Measurements from ENCODE around the gene NUDT14. TPM values are rescaled to one million over a fixed set of nuclear protein-coding genes. Genes with fewer than 3 reads are reported as not detected.

The NUDT14 gene
- total RNA-seq, 2 experiments from 2014 or later: 12.0 to 15.8 TPM

DNA sequence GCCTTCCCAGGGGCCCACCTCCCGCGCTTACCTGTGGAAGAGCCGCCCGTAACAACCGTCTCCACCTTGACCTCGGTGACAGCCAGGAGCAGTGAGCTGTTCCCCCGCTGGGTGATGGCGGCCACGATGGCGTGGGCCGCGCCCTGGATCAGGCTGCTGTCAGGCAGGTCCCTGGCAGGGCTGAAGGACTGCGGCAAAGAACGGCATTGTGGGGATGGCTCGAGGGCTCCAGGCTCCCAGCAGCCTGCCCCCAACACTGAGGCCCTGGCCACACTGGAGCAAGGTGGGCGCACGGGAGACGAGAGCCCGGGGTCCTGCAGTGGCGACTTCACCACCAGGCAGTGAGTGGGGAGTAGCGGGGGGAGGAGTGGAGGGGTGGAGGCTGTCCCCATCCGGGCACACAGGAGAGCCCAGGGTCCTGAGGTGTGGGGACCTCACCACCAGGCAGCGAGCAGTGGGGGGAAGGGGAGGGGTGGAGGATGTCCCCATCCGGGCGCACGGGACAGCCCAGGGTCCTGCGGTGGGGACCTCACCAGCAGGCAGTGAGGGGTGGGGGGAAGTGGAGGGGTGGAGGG lies 37.6 kb downstream of the NUDT14 start:
- CTCF ChIA-PET: no interaction called here
- intact Hi-C loops (cut with micrococcal nuclease): no loop called here
- Mint-ChIP-seq H3K27ac (no peak overlapping the region), H3K4me1 (ENCODE audit: low read depth) (no peaks in the 10 kb centered on the region), H3K36me3 (ENCODE audit: low read depth) (peaks cover 2% of the 10 kb centered on the region), H3K27me3 (ENCODE audit: low read depth) (no peaks in the 10 kb centered on the region), H3K9me3 (peaks cover 5% of the 10 kb centered on the region), H3K4me3 (no peak overlapping the region)
- DNase-seq: no peak

DNA sequence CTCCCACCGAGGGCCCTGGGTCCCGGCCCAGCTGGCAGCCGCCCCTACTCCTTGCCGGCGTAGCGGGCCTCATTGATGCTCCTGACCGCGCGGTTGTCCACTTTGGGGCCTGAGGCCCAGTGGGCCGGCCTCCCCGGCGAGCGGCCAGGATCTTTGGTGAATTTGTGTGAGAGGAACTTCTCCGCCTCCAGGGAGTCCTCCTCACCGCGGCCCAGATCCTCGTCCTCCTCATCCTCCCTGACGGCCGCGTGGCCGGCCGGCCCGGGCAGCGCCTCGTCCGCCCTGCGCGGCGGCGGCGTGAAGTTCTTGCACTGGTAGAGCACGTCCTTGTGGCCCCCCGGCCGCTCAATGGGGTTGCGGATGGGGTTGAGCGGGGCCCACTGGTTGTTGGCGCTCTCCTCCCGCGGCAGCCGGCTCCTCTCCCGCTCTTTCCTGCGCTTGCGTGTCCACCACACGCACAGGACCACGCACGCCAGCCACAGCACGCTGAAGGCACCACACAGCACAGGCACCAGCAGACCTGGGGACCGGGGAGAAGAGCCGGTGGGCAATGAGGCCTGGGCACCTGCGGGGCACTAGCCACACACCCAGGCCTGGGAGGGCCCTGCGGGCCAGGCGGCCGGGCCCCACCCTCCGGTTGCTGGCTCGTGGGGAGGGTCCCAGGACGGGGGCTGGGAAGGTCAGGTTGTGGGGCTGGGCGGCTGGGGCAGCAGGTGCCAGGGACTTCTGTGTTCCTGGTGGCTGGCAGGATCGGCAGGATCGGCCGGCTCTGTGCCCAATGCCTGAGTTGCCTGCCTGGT lies 38.3 kb downstream of the NUDT14 start:
- Mint-ChIP-seq H3K4me3 (no peak overlapping the region), H3K9me3 (peaks cover 5% of the 10 kb centered on the region), H3K27me3 (ENCODE audit: low read depth) (no peaks in the 10 kb centered on the region), H3K4me1 (ENCODE audit: low read depth) (no peaks in the 10 kb centered on the region), H3K27ac (no peak overlapping the region), H3K36me3 (ENCODE audit: low read depth) (peaks cover 2% of the 10 kb centered on the region)
- no peak for DNase-seq
- CTCF ChIA-PET: no interaction called here
- intact Hi-C loops (cut with micrococcal nuclease): no loop called here

DNA sequence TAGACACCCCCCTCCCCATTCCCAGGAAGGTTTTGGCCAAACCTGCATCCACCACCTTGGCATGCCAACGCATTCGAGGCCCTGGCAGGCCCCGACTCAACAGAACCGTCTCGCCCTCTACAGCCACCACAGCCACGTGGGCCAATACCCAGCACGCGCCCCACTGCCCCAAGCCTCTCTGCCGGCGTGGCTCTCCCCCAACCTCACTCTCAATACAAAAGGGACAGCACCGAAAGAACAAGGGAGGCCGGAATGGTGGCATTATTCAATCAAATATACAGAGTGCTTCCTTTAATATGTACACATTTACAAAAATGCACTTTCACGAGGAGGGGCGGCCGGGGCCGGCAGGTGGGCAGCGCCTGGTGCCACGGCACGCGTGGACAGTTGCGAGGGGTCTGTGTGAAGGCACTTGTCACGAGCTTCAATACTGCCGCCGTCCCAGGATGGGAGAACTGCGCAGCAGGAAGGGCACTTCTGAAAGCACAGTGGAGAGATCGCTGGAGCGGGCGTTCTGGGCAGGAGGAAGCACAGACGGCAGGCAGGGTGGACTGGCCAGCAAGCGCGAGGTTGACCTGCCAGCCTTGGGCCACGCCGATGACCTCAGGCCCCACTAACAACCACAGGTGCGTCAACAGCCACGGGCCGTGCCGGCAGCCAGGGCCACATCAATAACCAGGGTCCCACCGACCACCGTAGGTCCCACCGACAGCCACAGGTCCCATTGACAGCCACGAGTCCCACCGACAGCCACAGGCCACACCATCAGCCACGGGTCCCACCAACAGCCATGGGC lies 39.4 kb downstream of the NUDT14 start:
- no peaks in the 10 kb centered on the region for H3K27me3 Mint-ChIP-seq (ENCODE audit: low read depth)
- no peak overlapping the region for H3K4me3 Mint-ChIP-seq
- no peak for DNase-seq
- H3K27ac Mint-ChIP-seq: no peak overlapping the region
- H3K36me3 Mint-ChIP-seq (ENCODE audit: low read depth): peaks cover 2% of the 10 kb centered on the region
- intact Hi-C loops (cut with micrococcal nuclease): no loop called here
- CTCF ChIA-PET: no interaction called here
- H3K4me1 Mint-ChIP-seq (ENCODE audit: low read depth): no peaks in the 10 kb centered on the region
- peaks cover 5% of the 10 kb centered on the region for H3K9me3 Mint-ChIP-seq

- CTCF ChIA-PET: no interaction called here
- Mint-ChIP-seq H3K27me3 (ENCODE audit: low read depth) (no peaks in the 10 kb centered on the region), H3K4me1 (ENCODE audit: low read depth) (no peaks in the 10 kb centered on the region), H3K36me3 (ENCODE audit: low read depth) (peaks cover 2% of the 10 kb centered on the region), H3K27ac (no peak overlapping the region), H3K4me3 (no peak overlapping the region), H3K9me3 (peaks cover 5% of the 10 kb centered on the region)
- intact Hi-C loops (cut with micrococcal nuclease): no loop called here
- no peak for DNase-seq
Observed at GRCh38 chr14:105141026-105141425, 40.1 kb downstream of the NUDT14 start.

DNA sequence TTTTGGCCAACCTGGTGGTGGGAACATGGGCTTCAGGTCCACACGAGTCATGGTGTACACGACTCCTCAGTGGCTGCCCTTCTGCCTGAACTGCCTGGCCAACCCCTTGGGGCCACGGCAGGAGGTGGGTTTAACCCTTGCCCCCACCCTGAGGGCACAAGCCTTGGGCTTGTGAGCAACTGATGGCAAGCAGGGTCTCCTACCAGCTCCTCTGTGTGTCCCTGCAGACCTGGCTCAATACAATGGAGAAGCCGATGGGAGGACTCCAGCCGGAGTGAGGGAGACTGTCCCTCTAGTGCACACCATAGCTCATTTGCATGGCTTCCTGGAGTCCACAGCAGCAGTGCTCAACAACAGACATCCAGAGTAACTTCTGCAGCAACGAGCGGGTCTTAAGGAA lies 40.5 kb downstream of the NUDT14 start:
- DNase-seq: no peak
- Mint-ChIP-seq H3K9me3 (peaks cover 5% of the 10 kb centered on the region), H3K36me3 (ENCODE audit: low read depth) (peaks cover 2% of the 10 kb centered on the region), H3K4me1 (ENCODE audit: low read depth) (no peaks in the 10 kb centered on the region), H3K4me3 (no peak overlapping the region), H3K27ac (no peak overlapping the region), H3K27me3 (ENCODE audit: low read depth) (no peaks in the 10 kb centered on the region)
- intact Hi-C loops (cut with micrococcal nuclease): no loop called here
- CTCF ChIA-PET: no interaction called here

DNA sequence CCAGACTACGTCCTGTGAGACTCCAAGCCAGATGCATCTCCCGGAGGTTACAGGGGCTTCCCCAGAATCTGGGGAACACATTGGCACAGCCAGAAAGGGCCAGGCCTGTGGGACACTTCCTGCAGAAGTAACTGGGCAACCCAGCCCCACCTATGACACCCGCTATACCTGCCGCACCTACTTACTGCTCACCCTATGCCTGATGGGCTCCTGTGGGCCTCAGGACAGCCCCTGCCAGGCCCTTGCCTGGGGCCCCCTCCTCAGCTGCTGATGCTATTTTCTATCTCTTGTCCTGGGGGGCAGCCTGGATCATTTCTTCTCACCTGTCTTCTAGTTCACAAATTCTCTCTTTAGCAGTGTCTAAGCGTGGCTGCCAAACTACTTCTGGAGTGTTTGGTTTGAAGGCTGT lies 41.3 kb downstream of the NUDT14 start:
- no peak for DNase-seq
- Mint-ChIP-seq H3K4me1 (ENCODE audit: low read depth) (no peaks in the 10 kb centered on the region), H3K27ac (no peak overlapping the region), H3K36me3 (ENCODE audit: low read depth) (peaks cover 2% of the 10 kb centered on the region), H3K27me3 (ENCODE audit: low read depth) (no peaks in the 10 kb centered on the region), H3K9me3 (peaks cover 5% of the 10 kb centered on the region), H3K4me3 (no peak overlapping the region)
- CTCF ChIA-PET: no interaction called here
- intact Hi-C loops (cut with micrococcal nuclease): no loop called here

DNA sequence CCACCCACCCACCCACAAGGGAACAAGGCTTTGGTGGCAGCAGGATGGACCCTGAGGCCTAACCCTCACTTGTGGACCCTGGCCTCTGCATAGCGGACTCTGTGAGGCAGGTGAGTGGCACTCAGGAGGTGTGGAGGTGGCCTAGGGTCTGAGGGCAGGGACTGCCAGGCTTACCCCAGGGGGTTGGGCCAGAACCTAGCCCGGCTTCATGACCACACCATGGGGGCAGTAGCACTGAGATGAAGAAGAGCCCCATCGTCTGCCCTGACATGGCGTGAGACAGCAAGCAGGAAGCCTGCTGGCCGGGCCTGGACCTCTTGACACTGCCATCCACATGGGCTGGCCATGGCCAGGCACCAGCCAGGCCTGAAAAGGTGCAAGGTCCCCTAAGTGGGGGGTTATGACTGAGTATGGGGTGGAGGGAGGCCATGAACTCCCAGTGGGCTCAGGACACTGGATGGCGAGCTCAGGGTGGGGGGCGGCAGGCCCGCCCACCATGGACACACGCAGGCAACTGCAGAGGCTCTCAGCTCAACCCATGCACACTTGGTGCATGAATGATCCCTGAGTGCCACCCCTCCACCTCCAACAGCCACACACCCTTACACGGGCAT lies 41.8 kb downstream of the NUDT14 start:
- CTCF ChIA-PET: no interaction called here
- Mint-ChIP-seq H3K4me3 (no peak overlapping the region), H3K4me1 (ENCODE audit: low read depth) (no peaks in the 10 kb centered on the region), H3K9me3 (peaks cover 5% of the 10 kb centered on the region), H3K27me3 (ENCODE audit: low read depth) (no peaks in the 10 kb centered on the region), H3K36me3 (ENCODE audit: low read depth) (peaks cover 2% of the 10 kb centered on the region), H3K27ac (no peak overlapping the region)
- intact Hi-C loops (cut with micrococcal nuclease): no loop called here
- no peak for DNase-seq

DNA sequence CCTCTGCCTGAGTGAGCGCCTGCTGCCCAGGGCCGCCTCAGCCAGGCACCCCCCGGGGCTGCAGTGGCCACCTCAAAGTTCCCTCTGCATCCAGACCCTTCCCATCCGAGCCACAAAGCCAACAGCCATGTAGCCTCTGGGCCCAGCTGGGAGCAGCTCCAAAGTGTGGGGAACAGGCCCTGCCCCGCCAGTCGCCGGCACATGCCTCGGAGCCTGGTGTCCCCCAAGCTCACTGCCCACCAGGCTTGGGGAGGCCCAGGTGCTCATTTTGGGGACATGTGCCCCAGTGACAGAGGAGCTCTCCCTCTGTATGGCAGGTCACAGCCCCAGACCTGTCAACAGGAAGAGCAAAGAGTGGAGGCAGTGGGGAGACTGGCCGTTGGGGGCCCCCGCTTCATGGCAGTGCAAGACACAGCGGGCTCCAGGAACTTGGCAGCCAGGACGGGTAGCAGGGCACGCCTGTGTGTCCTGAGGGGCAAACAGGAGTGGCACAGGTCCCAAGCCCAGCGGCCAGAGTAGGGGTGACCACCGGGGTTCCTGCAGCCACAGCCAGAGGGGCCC lies 42.5 kb downstream of the NUDT14 start:
- H3K36me3 Mint-ChIP-seq (ENCODE audit: low read depth): peaks cover 2% of the 10 kb centered on the region
- H3K9me3 Mint-ChIP-seq: peaks cover 5% of the 10 kb centered on the region
- intact Hi-C loops (cut with micrococcal nuclease): no loop called here
- no peak overlapping the region for H3K27ac Mint-ChIP-seq
- no peak for DNase-seq
- CTCF ChIA-PET: interaction anchor here (0.7 kb wide), 1 partner anchor 236 kb away, joined by 3 read pairs; no protein-coding TSS in a partner anchor
- no peaks in the 10 kb centered on the region for H3K4me1 Mint-ChIP-seq (ENCODE audit: low read depth)
- no peaks in the 10 kb centered on the region for H3K27me3 Mint-ChIP-seq (ENCODE audit: low read depth)
- H3K4me3 Mint-ChIP-seq: no peak overlapping the region

GRCh38 chr14:105138021-105138541 lies 43.0 kb downstream of the NUDT14 start:
- peaks cover 7% of the 10 kb centered on the region for H3K9me3 Mint-ChIP-seq
- peaks cover 4% of the 10 kb centered on the region for H3K27me3 Mint-ChIP-seq (ENCODE audit: low read depth)
- no peak overlapping the region for H3K27ac Mint-ChIP-seq
- intact Hi-C loops (cut with micrococcal nuclease): no loop called here
- CTCF ChIA-PET: interaction anchor here (0.7 kb wide), 1 partner anchor 236 kb away, joined by 3 read pairs; no protein-coding TSS in a partner anchor
- peaks cover 2% of the 10 kb centered on the region for H3K36me3 Mint-ChIP-seq (ENCODE audit: low read depth)
- no peaks in the 10 kb centered on the region for H3K4me1 Mint-ChIP-seq (ENCODE audit: low read depth)
- H3K4me3 Mint-ChIP-seq: no peak overlapping the region
- DNase-seq: no peak

DNA sequence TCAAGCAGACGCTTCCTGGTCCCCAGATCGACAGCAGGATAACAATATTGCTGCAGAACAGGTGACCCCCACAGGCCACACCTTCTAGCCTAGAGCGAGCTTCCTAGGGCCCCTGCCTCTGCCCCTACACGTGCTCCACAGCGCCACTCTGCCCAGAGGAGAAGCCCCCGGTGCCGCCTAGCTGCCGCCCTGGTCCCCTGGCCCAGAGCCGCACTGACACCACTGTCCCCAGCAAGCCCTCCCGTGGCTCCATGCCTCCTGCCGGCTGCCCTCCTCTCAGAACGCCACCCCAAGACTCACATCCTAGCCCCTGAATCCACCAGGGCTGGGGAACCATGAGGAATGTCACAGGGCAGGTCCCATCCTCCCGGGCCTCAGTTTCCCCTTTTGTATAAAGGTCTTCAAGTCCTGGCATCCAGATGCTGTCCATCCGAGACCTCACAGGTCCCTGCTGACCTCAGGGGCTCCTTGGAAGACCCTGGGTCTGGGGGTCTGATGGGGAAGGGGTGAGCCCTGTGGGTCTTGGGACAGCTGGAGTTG lies 43.6 kb downstream of the NUDT14 start:
- Mint-ChIP-seq H3K27me3 (ENCODE audit: low read depth) (peaks cover 6% of the 10 kb centered on the region), H3K27ac (no peak overlapping the region), H3K4me1 (ENCODE audit: low read depth) (no peaks in the 10 kb centered on the region), H3K4me3 (no peak overlapping the region), H3K9me3 (peaks cover 10% of the 10 kb centered on the region), H3K36me3 (ENCODE audit: low read depth) (peaks cover 2% of the 10 kb centered on the region)
- DNase-seq: no peak
- CTCF ChIA-PET: no interaction called here
- intact Hi-C loops (cut with micrococcal nuclease): no loop called here

DNA sequence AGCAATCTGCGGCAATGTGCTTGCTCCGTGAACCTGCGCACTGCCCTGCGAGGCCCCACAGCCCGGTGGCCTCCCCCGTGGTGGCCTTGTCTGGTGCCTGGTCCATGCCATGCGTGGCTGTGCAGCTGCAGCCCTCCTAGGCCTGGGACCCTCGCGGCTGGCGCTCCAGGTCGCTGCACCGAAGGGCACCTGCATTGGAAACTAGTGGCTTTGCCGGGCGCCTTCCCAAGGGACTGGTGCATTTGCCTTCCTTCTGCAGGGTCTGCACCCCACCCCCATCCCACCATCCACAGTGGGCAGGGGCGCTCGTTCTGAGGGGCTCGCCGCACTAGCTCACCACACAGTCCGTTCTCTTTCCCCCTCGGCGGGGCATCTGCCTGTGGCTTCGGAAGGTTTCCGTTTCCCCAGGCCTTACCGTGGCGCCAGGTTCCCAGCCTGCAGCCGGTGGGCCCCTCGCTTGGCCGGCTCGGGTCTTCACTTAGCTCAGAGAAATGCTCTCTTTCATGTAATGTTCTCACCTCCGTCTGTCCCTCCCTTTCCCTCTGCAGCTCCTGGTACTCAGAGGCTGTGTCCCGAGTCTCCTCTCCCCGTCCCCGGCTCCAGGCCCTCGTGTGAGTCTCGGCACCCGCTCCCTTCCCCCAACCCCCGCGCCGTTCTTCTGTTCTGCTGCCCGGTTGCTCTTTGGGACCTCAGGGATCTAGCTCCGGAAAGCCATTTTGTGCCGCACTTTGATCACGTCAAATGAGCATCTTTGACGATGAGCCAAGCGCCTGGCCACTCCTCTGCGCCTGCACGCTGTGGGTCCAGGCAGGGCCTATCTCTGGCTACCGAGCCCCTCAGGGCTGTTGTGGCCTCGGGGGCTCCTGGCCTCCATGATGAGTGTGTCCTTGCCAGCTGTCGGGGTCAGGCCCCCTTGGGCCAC lies 44.5 kb downstream of the NUDT14 start:
- Mint-ChIP-seq H3K4me3 (no peak overlapping the region), H3K4me1 (ENCODE audit: low read depth) (no peaks in the 10 kb centered on the region), H3K36me3 (ENCODE audit: low read depth) (peaks cover 2% of the 10 kb centered on the region), H3K27me3 (ENCODE audit: low read depth) (peaks cover 6% of the 10 kb centered on the region), H3K9me3 (peaks cover 10% of the 10 kb centered on the region), H3K27ac (no peak overlapping the region)
- no peak for DNase-seq
- intact Hi-C loops (cut with micrococcal nuclease): no loop called here
- CTCF ChIA-PET: no interaction called here
